ENCODE data around the gene PDE6A. TPM values are rescaled to one million over a fixed set of nuclear protein-coding genes. Genes with fewer than 3 reads are reported as not detected.

Gene PDE6A
- total and polyA plus RNA-seq, 4 donors: 0.06 TPM; not detected in 3

DNA sequence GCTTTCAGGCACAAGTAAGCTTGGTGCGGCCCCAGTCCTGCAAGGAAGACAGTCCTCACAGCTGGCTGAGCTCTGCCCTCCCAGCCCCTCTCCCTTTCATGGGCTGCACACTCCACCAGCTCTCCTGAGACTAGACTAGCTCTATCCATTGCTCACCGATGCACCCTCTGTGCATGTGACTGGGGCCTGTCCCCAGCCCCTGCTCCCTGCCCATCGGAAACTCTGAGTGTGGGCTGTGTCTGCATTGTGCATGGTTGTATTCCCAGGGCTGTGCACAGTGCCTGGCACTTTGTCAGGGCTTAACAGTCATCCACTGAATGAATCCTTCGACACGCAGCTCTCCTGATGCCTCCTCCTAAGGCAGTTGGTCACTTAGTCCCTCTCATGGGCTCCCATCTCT is 122.3 kb downstream of the PDE6A start:
- 94% methylated on average over 5 of the region's 5 CpGs for WGBS
- H3K27ac ChIP-seq (ENCODE audit: low read depth in 1 of 2, low read length in 2 of 2): no peak overlapping the region
- no peak overlapping the region for H3K4me3 ChIP-seq (ENCODE audit: low read depth in 1 of 3, low read length in 3 of 3)
- TF ChIP-seq JUND (IDR thresholded peaks at IDR 0.05): no peak
- no peak for TF ChIP-seq MAX (IDR thresholded peaks at IDR 0.05)
- no peak for TF ChIP-seq NR2F2 (IDR thresholded peaks at IDR 0.05)
- TF ChIP-seq FOXA2 (IDR thresholded peaks at IDR 0.05): no peak
- H3K9ac ChIP-seq (ENCODE audit: low read depth in 1 of 2, low read length in 2 of 2): no peak overlapping the region
- peaks cover 0 to 9% (median 4%) of the 10 kb centered on the region in 4 donors for H3K36me3 ChIP-seq (ENCODE audit: control insufficient read depth in 4 of 4, insufficient read depth in 3 of 4, low read depth in 1 of 4, low read length in 3 of 4)
- no peaks in the 10 kb centered on the region for H3K9me3 ChIP-seq (ENCODE audit: control insufficient read depth in 4 of 4, low read length in 3 of 4)
- no peaks in the 10 kb centered on the region for H3K27me3 ChIP-seq (ENCODE audit: control insufficient read depth in 4 of 4, insufficient read depth in 4 of 4, low read length in 3 of 4)
- no peaks in the 10 kb centered on the region for H3K4me1 ChIP-seq (ENCODE audit: control insufficient read depth in 4 of 4, insufficient read depth in 4 of 4, low read length in 3 of 4)
- no peak for DNase-seq (ENCODE audit: low spot score)

DNA sequence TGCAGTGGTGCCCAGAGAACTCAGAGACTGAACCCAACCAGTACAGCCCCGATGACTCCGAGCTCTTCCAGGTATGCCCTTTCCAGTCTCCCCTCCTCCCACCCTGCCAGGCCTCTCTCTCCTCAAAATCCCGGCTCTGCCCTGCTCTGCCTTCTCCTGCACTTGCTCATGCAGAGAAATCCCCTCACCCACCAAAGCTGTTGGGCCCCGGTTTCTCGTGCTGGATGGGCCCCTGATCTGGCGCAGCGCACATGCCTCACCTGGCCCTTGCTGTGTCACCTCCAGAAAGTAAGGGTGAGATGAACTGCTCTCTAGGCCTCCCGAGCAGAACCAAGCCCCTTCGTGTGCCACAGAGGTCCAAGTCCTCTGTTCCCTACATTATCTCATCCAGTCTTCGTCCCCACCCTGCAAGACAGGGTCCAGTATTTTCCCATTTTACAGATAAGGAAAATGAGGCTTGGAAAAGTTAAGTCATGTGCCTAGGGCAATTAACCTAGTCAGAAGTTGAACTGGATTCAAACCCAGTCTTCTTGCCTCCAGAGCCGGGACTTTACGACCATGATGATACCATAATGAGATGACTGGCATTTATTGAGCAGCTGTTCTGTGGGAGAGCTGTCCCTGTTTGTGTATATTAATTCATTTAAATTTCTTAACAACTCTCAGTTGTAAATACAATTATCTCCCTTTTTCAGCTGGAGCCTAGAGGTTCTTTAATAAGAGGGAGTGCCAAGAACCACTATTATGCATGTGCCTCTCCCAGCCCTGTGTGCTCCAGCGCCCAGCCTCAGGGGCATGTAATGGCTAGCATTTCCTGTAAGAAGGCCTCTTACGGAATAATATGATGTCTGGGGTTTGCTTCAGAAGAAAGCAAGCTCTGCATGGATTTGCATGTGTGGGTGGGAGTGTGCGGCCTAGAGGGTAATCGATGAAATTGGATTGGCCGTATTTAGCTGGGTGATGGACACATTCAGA is 123.8 kb downstream of the PDE6A start:
- H3K27ac ChIP-seq (ENCODE audit: low read depth in 1 of 2, low read length in 2 of 2): no peak overlapping the region
- no peak overlapping the region for H3K9ac ChIP-seq (ENCODE audit: low read depth in 1 of 2, low read length in 2 of 2)
- no peak for DNase-seq (ENCODE audit: low spot score)
- no peaks in the 10 kb centered on the region for H3K4me1 ChIP-seq (ENCODE audit: control insufficient read depth in 4 of 4, insufficient read depth in 4 of 4, low read length in 3 of 4)
- peaks cover 0 to 9% (median 0%) of the 10 kb centered on the region in 4 donors for H3K36me3 ChIP-seq (ENCODE audit: control insufficient read depth in 4 of 4, insufficient read depth in 3 of 4, low read depth in 1 of 4, low read length in 3 of 4)
- no peak overlapping the region for H3K4me3 ChIP-seq (ENCODE audit: low read depth in 1 of 3, low read length in 3 of 3)
- H3K27me3 ChIP-seq (ENCODE audit: control insufficient read depth in 4 of 4, insufficient read depth in 4 of 4, low read length in 3 of 4): no peaks in the 10 kb centered on the region
- TF ChIP-seq GABPA (IDR thresholded peaks at IDR 0.05 in 1 of 2, conservative IDR thresholded peaks at IDR 0.05 in 1 of 2) (no peak), FOXA2 (IDR thresholded peaks at IDR 0.05) (no peak), YY1 (IDR thresholded peaks at IDR 0.05) (no peak), NR2F2 (IDR thresholded peaks at IDR 0.05) (no peak), TAF1 (conservative IDR thresholded peaks at IDR 0.05) (no peak), MAX (IDR thresholded peaks at IDR 0.05) (no peak), EGR1 (IDR thresholded peaks at IDR 0.05; ENCODE audit: low read depth in 2 of 2) (no peak), JUND (IDR thresholded peaks at IDR 0.05) (no peak), HNF4A (conservative IDR thresholded peaks at IDR 0.05) (no peak)
- TF ChIP-seq, protein P1, sequence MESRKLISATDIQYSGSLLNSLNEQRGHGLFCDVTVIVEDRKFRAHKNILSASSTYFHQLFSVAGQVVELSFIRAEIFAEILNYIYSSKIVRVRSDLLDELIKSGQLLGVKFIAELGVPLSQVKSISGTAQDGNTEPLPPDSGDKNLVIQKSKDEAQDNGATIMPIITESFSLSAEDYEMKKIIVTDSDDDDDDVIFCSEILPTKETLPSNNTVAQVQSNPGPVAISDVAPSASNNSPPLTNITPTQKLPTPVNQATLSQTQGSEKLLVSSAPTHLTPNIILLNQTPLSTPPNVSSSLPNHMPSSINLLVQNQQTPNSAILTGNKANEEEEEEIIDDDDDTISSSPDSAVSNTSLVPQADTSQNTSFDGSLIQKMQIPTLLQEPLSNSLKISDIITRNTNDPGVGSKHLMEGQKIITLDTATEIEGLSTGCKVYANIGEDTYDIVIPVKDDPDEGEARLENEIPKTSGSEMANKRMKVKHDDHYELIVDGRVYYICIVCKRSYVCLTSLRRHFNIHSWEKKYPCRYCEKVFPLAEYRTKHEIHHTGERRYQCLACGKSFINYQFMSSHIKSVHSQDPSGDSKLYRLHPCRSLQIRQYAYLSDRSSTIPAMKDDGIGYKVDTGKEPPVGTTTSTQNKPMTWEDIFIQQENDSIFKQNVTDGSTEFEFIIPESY (IDR thresholded peaks at IDR 0.05): no peak
- WGBS: 89% methylated on average over 17 of the region's 17 CpGs
- H3K9me3 ChIP-seq (ENCODE audit: control insufficient read depth in 4 of 4, low read length in 3 of 4): no peaks in the 10 kb centered on the region

DNA sequence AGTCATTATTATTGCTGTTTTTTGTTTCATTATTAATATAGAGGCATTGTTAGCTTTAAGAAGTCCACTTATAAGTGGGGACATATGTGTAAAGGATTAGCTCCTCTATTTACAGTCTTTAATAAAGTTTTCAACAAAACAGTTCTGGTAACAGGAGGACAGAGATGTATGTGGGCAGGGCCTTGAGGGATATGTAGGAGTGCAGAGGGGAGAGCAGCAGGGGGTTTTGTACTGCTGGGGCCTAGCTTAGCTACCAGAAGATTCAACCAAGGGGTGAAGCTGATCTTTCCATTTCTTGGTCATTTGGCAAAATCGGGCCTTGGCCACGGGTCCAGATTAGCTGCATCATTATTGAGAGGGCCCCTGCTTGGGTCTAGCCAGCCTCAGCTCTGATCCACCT is 124.6 kb downstream of the PDE6A start:
- Histone ChIP-seq H3K27me3 (ENCODE audit: control insufficient read depth in 4 of 4, insufficient read depth in 4 of 4, low read length in 3 of 4) (no peaks in the 10 kb centered on the region), H3K9ac (ENCODE audit: low read depth in 1 of 2, low read length in 2 of 2) (no peak overlapping the region), H3K27ac (ENCODE audit: low read depth in 1 of 2, low read length in 2 of 2) (no peak overlapping the region), H3K4me1 (ENCODE audit: control insufficient read depth in 4 of 4, insufficient read depth in 4 of 4, low read length in 3 of 4) (no peaks in the 10 kb centered on the region), H3K9me3 (ENCODE audit: control insufficient read depth in 4 of 4, low read length in 3 of 4) (no peaks in the 10 kb centered on the region), H3K36me3 (ENCODE audit: control insufficient read depth in 4 of 4, insufficient read depth in 3 of 4, low read depth in 1 of 4, low read length in 3 of 4) (peaks cover 0 to 7% (median 0%) of the 10 kb centered on the region in 4 donors), H3K4me3 (ENCODE audit: low read depth in 1 of 3, low read length in 3 of 3) (no peak overlapping the region)
- 62% methylated on average over 2 of the region's 2 CpGs for whole genome bisulfite sequencing
- no peak for DNase-seq (ENCODE audit: low spot score)
- TF ChIP-seq HNF4G (IDR thresholded peaks at IDR 0.05) (no peak), GABPA (IDR thresholded peaks at IDR 0.05 in 1 of 2, conservative IDR thresholded peaks at IDR 0.05 in 1 of 2) (no peak), FOXA1 (IDR thresholded peaks at IDR 0.05) (no peak), NR2F2 (IDR thresholded peaks at IDR 0.05) (no peak), EGR1 (IDR thresholded peaks at IDR 0.05; ENCODE audit: low read depth in 2 of 2) (no peak), YY1 (IDR thresholded peaks at IDR 0.05) (no peak), TAF1 (conservative IDR thresholded peaks at IDR 0.05) (no peak), RAD21 (IDR thresholded peaks at IDR 0.05) (no peak), REST (IDR thresholded peaks at IDR 0.05) (no peak), RXRA (IDR thresholded peaks at IDR 0.05) (no peak)
- TF ChIP-seq, protein P1 (IDR thresholded peaks at IDR 0.05): no peak
- TF ChIP-seq, protein P2, sequence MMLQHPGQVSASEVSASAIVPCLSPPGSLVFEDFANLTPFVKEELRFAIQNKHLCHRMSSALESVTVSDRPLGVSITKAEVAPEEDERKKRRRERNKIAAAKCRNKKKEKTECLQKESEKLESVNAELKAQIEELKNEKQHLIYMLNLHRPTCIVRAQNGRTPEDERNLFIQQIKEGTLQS (IDR thresholded peaks at IDR 0.05): no peak

All from liver (tissue), 9 donors.